Measurements from ENCODE around the gene CCL27.

CCL27 gene

DNA sequence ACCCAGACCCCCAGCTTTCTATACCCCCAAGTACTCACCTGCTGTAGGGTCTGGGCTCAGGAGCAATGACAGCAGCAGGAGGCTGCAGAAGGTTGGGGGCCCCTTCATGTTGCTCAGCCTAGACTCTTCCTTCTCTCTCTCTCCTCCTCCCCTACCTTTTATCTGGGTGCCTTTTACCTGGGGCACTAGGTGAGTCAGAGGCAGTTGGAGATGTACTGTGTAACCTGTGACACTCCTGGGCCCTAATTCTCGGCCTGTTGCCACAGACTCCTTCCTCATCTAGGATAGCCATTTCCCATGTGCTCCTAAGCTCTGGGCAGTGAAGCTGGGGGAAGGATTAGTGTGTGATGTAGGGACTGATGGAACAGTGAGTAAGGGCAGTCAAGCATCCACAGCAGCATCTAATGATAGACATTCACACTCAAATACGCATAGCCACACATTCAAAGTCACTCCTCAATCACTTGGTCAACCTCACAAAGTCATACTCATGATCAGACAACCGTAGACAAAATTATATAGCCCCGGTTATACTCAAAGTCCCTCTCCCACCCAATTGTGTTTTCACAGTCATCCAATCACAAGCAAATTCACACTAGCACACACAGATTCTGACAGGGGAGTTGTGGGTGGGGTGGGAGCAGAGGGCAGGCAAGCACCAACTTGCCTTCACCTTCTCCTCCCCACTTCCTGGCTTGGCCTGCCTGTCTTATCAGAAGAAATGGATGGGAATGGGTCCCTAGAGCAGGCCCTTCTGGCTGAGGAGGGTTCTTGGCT is at the start of gene CCL27:
TSS of gene CCL27 (minus strand) at position 132 of the 777 bp plus-strand sequence. CDS start at position 108, 24 bp downstream.
- H3K4me3 ChIP-seq (ENCODE audit: low read depth, low read length): no peak within 1 kb of the TSS
- TF ChIP-seq, protein P1, sequence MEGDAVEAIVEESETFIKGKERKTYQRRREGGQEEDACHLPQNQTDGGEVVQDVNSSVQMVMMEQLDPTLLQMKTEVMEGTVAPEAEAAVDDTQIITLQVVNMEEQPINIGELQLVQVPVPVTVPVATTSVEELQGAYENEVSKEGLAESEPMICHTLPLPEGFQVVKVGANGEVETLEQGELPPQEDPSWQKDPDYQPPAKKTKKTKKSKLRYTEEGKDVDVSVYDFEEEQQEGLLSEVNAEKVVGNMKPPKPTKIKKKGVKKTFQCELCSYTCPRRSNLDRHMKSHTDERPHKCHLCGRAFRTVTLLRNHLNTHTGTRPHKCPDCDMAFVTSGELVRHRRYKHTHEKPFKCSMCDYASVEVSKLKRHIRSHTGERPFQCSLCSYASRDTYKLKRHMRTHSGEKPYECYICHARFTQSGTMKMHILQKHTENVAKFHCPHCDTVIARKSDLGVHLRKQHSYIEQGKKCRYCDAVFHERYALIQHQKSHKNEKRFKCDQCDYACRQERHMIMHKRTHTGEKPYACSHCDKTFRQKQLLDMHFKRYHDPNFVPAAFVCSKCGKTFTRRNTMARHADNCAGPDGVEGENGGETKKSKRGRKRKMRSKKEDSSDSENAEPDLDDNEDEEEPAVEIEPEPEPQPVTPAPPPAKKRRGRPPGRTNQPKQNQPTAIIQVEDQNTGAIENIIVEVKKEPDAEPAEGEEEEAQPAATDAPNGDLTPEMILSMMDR (IDR thresholded peaks at IDR 0.05; ENCODE audit: borderline replicate concordance, insufficient read depth, low read depth, low read length): no peak

DNA sequence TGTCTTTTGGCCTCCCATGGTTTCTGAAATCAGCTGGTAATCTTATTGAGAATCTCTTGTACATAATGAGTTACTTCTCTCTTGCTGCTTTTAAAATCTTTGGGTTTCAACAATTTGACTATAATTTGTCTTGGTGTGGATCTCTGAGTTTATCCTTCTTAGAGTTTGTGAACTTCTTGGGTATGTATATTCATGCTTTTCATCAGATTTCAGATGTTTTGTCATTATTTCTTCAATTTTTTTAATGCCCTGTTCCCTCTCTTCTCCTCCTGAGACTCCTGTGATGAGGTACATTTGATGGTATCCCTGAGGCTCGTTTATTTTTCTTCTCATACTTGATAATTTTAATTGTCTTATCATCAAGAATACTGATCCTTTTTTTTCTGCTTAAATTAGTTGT is 49.7 kb upstream of the CCL27 start:
- TF ChIP-seq, protein P1 (IDR thresholded peaks at IDR 0.05; ENCODE audit: borderline replicate concordance, insufficient read depth, low read depth, low read length): no peak
- H3K4me3 ChIP-seq (ENCODE audit: low read depth, low read length): no peak overlapping the region

DNA sequence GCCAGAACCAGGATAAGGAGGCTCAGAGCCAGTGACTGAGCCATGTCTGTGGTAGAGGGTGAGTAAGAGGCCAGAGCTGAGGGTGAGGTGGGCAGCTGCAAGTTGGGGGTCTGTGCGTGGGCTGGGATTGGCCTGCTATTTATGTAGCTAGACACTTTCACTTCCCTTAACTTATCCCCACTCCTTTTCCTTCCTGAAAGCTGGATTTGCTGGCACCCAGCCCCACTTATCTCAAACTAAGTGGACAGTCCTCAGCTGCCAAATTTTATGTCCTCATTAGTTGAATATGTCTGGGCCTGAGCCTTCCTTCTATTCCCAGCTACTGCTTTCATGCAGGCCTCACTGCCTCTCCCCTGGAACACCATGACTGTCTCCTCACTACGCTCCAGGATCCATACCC is 47.6 kb upstream of the CCL27 start, which contains the start of gene CCL21:
TSS of gene CCL21 (minus strand) at position 114 of the 400 bp plus-strand sequence. CDS start at position 44, 70 bp downstream.
- TF ChIP-seq, protein P1 (IDR thresholded peaks at IDR 0.05; ENCODE audit: borderline replicate concordance, insufficient read depth, low read depth, low read length): no peak
- no peak within 1 kb of the TSS for H3K4me3 ChIP-seq (ENCODE audit: low read depth, low read length)

GRCh38 chr9:34709196-34709978 is 46.9 kb upstream of the CCL27 start:
- no peak overlapping the region for H3K4me3 ChIP-seq (ENCODE audit: low read depth, low read length)
- TF ChIP-seq, protein P1 (IDR thresholded peaks at IDR 0.05; ENCODE audit: borderline replicate concordance, insufficient read depth, low read depth, low read length): no peak

DNA sequence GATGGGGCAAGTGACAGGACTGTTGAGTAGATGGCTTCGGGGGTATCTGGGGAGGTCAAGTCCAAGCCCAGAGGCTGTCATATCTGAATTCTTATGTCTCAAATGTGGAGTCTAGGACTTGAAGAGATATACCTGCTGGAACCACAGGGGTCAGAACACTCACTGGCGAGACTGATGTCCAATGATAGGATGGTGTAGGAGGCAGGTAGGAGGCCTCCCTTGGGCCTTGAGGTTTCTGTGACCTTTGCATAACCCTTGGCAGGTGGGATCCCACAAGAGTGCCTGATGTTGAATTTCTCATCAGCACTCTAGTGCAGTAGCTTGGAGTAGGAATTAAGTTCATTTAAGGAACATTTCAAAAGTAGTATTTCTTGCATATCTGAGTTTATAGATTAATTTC is 44.7 kb upstream of the CCL27 start:
- H3K4me3 ChIP-seq (ENCODE audit: low read depth, low read length): no peak overlapping the region
- TF ChIP-seq, protein P1 (IDR thresholded peaks at IDR 0.05; ENCODE audit: borderline replicate concordance, insufficient read depth, low read depth, low read length): no peak

GRCh38 chr9:34701769-34702736 is 39.6 kb upstream of the CCL27 start:
- H3K4me3 ChIP-seq (ENCODE audit: low read depth, low read length): peak overlapping the region; percentile 5
- TF ChIP-seq, protein P1 (IDR thresholded peaks at IDR 0.05; ENCODE audit: borderline replicate concordance, insufficient read depth, low read depth, low read length): peak; percentile 97
